Common myeloid progenitor, CD34-positive (primary cell): Measurements from ENCODE around the gene RNF212.

ENCODE experiments used
- CTCF ChIA-PET: fragments of 350-600 bp; sonication (Branson Sonifier 250); formaldehyde crosslinking; loops from one replicate; lab custom pipeline; 2021; ENCODE audit warnings: antibody characterized with exemption; lab: Charles Lee
- POLR2A ChIA-PET: fragments of 350-600 bp; sonication (Branson Sonifier 250); formaldehyde crosslinking; loops from one replicate; lab custom pipeline; 2021; ENCODE audit warnings: antibody characterized with exemption; lab: Charles Lee
- DNase-seq, 3 donors: peaks; one replicate each; pipeline versions ENCODE4 v3.0.0 to v3.0.0-alpha.2; 2013
- H3K27ac ChIP-seq, 2 experiments: 1 replicate in 1 of 2; 2 replicates in 1 of 2; pipeline ENCODE4 v1.7.0; 2013; ENCODE audit warnings: inconsistent platforms in 2 of 2, low read length in 2 of 2, mild to moderate bottlenecking in 2 of 2, low read depth in 1 of 2, moderate library complexity in 1 of 2; ENCODE audit not compliant: severe bottlenecking in 2 of 2, insufficient read depth in 1 of 2, poor library complexity in 1 of 2
- H3K27me3 ChIP-seq, 5 experiments: replicated peaks in 2 of 5; 1 replicate in 3 of 5; 2 replicates in 2 of 5; pipeline versions ENCODE4 v1.6.1 to v1.7.0; 2013; ENCODE audit warnings: low read length in 4 of 5, mild to moderate bottlenecking in 2 of 5, moderate library complexity in 2 of 5, inconsistent platforms in 1 of 5; ENCODE audit not compliant: insufficient read depth in 5 of 5, control insufficient read depth in 4 of 5
- H3K36me3 ChIP-seq, 4 experiments: 1 replicate in 2 of 4; 2 replicates in 2 of 4; pipeline versions ENCODE4 v1.6.1 to v1.7.0; 2013; ENCODE audit warnings: low read length in 3 of 4, control low read depth in 1 of 4, mild to moderate bottlenecking in 1 of 4; ENCODE audit not compliant: control insufficient read depth in 4 of 4, insufficient read depth in 4 of 4
- H3K4me1 ChIP-seq, 4 experiments: 1 replicate in 3 of 4; 2 replicates in 1 of 4; pipeline versions ENCODE4 v1.6.1 to v1.7.1; 2013; ENCODE audit warnings: low read length in 3 of 4, mild to moderate bottlenecking in 3 of 4, control low read depth in 1 of 4, inconsistent platforms in 1 of 4, moderate library complexity in 1 of 4; ENCODE audit not compliant: control insufficient read depth in 4 of 4, insufficient read depth in 4 of 4; ENCODE audit errors: control extremely low read depth in 1 of 4
- H3K4me3 ChIP-seq, 7 experiments: 1 replicate in 4 of 7; 2 replicates in 3 of 7; pipeline versions ENCODE4 v1.5.1 to v1.7.0; 2013; ENCODE audit warnings: mild to moderate bottlenecking in 7 of 7, low read length in 6 of 7, moderate library complexity in 6 of 7, inconsistent platforms in 2 of 7, low read depth in 2 of 7, control low read depth in 1 of 7; ENCODE audit not compliant: insufficient read depth in 4 of 7, control insufficient read depth in 1 of 7; ENCODE audit errors: extremely low read depth in 1 of 7
- H3K9me3 ChIP-seq, 5 experiments: 1 replicate in 4 of 5; 2 replicates in 1 of 5; pipeline versions ENCODE4 v1.6.1 to v1.7.1; 2013; ENCODE audit warnings: low read length in 4 of 5, mild to moderate bottlenecking in 2 of 5, inconsistent platforms in 1 of 5, low read depth in 1 of 5, moderate library complexity in 1 of 5; ENCODE audit not compliant: control insufficient read depth in 4 of 5, insufficient read depth in 2 of 5; ENCODE audit errors: control extremely low read depth in 1 of 5
- WGBS: methylation state at CpG from one replicate; pipeline ENCODE4 v1.1.5; 2013; ENCODE audit not compliant: insufficient coverage; 5-methylcytosine and 5-hydroxymethylcytosine counted together

RNF212 gene

DNA sequence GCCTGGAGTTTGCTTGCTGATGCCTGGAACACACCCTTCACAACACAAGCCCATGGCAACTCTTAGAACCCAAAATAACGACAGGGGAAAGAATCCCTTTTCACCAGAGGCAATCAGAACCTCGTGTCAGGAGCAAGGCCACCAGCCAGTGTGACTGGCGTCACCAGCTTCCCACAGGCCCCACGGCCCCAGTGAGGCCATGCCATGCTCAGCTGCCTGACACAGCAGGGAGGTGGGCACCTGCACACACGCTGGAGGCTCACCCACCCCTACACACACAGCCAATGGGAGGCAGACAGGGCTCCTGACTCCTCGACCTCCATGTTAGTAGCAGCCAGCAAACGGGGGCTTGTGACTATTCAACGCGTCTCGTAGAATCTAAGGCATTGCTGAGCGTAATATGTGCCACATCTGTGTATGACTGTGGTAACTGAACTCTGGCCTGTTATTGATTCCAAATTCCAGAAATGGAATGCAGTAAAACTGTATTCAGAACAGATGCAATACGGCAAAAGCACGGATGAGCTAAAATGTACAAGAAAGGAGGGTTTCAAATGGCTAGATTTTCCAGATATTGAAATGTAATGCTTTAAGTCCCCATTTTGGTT lies 28.5 kb downstream of the RNF212 start:
- no peak for DNase-seq
- H3K27me3 ChIP-seq = peaks cover 0 to 11% (median 4%) of the 10 kb centered on the region in 5 experiments
- no peak overlapping the region for H3K4me3 ChIP-seq
- CTCF ChIA-PET = interaction anchor here (0.6 to 0.7 kb wide), 3 partner anchors 9 to 204 kb away, joined by 3 read pairs; no protein-coding TSS in a partner anchor
- H3K9me3 ChIP-seq = peaks cover 0 to 13% (median 3%) of the 10 kb centered on the region in 5 experiments
- 93% methylated on average over 9 of the region's 13 CpGs for WGBS
- POLR2A ChIA-PET = interaction anchor here (0.7 kb wide), 1 partner anchor 19 kb away, joined by 3 read pairs; no protein-coding TSS in a partner anchor
- H3K36me3 ChIP-seq = no peaks in the 10 kb centered on the region
- H3K4me1 ChIP-seq = peaks cover 0 to 6% (median 3%) of the 10 kb centered on the region in 4 experiments
- H3K27ac ChIP-seq = no peak overlapping the region

DNA sequence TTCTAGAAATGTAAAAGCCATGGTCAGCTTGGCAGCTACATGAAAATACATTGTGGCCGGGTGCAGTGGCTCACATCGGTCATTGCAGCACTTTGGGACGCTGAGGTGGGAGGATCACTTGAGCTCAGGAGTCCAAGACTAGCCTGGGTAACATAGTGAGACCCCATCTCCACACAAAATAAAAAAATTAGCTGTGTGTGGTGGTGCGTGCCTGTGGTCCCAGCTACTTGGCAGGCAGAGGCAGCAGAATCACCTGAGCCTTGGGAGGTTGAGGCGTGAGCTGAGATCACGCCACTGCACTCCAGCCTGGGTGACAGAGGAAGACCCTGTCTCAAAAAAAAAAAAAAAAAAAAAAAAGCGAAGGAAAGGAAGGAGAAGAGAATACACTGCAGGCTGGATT lies 29.0 kb downstream of the RNF212 start:
- ChIA-PET CTCF (interaction anchor here (0.6 to 0.7 kb wide), 3 partner anchors 8 to 204 kb away, joined by 3 read pairs; no protein-coding TSS in a partner anchor), POLR2A (no interaction called here)
- DNase-seq = no peak
- peaks cover 0 to 14% (median 4%) of the 10 kb centered on the region in 5 experiments for H3K27me3 ChIP-seq
- no peak overlapping the region for H3K4me3 ChIP-seq
- peaks cover 0 to 6% (median 3%) of the 10 kb centered on the region in 4 experiments for H3K4me1 ChIP-seq
- peaks cover 0 to 13% (median 0%) of the 10 kb centered on the region in 5 experiments for H3K9me3 ChIP-seq
- no peaks in the 10 kb centered on the region for H3K36me3 ChIP-seq
- WGBS = no CpG with 5 or more reads among the region's 7 CpGs
- no peak overlapping the region for H3K27ac ChIP-seq

DNA sequence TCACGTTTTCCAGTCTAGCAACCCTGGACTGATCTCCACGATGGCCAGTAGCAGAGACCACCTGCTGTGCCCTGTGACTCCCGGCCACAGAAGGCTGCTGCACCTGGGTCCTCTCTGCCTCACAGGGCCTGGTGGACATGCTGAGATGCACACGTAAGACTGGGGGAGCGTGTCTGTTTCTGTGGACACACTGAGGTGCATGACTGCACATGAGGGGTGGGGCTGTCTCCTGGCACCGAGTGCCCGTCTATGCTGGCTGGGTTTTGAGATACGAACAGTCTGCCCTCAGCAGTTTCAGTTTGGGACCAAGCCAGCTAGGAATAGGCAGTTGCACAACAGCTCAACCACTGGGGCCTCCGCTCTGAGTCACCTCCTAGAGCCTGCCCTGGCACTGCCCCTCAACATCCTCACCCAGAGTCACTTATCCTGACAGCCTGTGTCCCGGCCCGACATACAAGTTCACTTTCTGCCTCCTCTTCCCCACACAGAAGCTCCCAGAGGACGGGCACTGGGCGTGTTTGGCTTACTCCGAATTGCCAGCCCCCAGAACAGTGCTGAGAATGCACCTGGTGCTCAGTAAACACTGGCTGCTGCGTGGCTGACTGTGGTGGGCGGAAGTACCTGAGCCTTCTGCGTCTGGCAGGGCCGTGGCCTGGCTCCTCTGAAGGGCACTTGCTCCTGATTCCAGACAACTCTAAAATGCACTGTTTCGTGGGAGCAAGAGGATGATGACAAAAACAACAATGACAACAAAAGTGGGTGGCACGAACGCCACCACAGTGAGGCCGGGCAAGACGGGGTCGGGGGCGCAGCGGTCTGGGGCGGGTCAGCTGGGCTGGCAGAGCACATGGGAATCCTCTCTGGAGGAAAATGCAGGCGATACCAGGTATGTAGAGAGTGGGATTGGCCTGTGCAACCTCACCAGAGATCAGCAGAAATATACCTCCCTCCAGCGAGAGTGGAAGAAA lies 30.9 kb downstream of the RNF212 start:
- Histone ChIP-seq H3K4me1 (peaks cover 0 to 6% (median 3%) of the 10 kb centered on the region in 4 experiments), H3K27me3 (peaks cover 0 to 14% (median 4%) of the 10 kb centered on the region in 5 experiments), H3K27ac (no peak overlapping the region), H3K9me3 (peaks cover 0 to 4% (median 0%) of the 10 kb centered on the region in 5 experiments), H3K4me3 (no peak overlapping the region), H3K36me3 (no peaks in the 10 kb centered on the region)
- DNase-seq = peak; percentile 55 to 84 (median 83)
- POLR2A ChIA-PET = no interaction called here
- CTCF ChIA-PET = interaction anchor here (0.8 kb wide), 1 partner anchor 14 kb away, joined by 3 read pairs; no protein-coding TSS in a partner anchor
- WGBS = 85% methylated on average over 23 of the region's 29 CpGs

DNA sequence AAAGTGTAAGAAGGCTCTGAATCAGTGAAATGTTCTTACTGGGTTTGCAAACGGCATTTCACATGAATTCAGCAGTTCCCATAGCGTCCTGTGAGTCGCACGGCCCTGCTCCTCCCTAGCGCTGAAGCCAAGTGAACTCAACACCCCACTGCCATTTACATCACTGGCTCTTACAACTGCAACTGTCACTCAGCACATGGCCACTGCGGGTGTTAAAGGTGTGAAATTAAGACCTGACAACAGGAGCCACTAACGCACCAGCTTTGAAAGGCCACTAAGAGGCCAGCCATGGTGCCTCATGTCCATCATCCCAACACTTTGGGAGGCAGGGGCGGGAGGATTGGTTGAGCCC lies 31.7 kb downstream of the RNF212 start:
- H3K27me3 ChIP-seq = peaks cover 0 to 14% (median 4%) of the 10 kb centered on the region in 5 experiments
- WGBS = 94% methylated on average over 8 of the region's 8 CpGs
- peak in 2 of 3 donors; percentile 6 to 22 for DNase-seq
- H3K4me3 ChIP-seq = no peak overlapping the region
- H3K36me3 ChIP-seq = no peaks in the 10 kb centered on the region
- no peak overlapping the region for H3K27ac ChIP-seq
- POLR2A ChIA-PET = no interaction called here
- CTCF ChIA-PET = interaction anchor here (0.6 to 0.8 kb wide), 2 partner anchors 15 to 93 kb away, joined by 3 read pairs; no protein-coding TSS in a partner anchor
- peaks cover 0 to 4% (median 0%) of the 10 kb centered on the region in 5 experiments for H3K9me3 ChIP-seq
- peaks cover 0 to 6% (median 3%) of the 10 kb centered on the region in 4 experiments for H3K4me1 ChIP-seq

DNA sequence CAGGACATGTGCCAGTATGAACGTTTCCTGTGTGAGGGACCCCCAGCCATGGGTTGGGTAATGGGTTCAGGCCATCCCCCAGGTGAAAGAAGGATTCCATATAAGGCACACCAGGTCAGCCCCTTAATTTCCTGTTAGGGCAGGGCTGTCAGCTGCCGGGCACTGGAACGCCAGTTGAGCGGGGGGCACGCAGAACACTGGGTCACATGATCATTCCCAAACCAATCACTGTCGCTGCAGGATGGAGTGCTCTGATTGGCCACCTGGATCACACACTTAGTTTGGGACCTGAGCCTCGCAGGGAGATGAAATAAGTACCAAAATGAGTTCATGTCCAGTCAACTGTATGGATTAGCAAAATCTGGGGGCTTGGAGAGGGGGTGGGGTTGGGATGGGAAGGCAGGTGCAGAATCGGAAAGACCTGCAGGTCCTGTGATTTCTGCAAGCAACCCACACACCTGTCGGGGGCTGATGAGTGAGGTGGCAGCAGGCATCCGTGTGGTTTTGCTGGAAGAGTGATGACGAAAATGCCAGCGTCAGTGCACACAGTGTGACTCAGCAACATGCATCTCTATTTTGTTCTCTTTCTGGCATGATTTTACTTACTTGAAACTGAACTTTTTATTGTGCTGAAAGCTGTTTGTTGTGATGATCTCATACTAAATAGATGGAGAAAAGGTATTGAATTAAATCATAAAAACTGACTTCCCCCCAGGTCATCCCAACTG lies 32.2 kb downstream of the RNF212 start:
- peaks cover 0 to 6% (median 3%) of the 10 kb centered on the region in 4 experiments for H3K4me1 ChIP-seq
- peak in 2 of 3 donors; percentile 31 to 34 for DNase-seq
- H3K9me3 ChIP-seq = peaks cover 0 to 4% (median 0%) of the 10 kb centered on the region in 5 experiments
- H3K27me3 ChIP-seq = peaks cover 0 to 14% (median 4%) of the 10 kb centered on the region in 5 experiments
- POLR2A ChIA-PET = no interaction called here
- no peak overlapping the region for H3K27ac ChIP-seq
- WGBS = 74% methylated on average over 12 of the region's 12 CpGs
- H3K4me3 ChIP-seq = no peak overlapping the region
- H3K36me3 ChIP-seq = no peaks in the 10 kb centered on the region
- CTCF ChIA-PET = interaction anchor here (0.6 kb wide), 1 partner anchor 92 kb away, joined by 3 read pairs; no protein-coding TSS in a partner anchor

DNA sequence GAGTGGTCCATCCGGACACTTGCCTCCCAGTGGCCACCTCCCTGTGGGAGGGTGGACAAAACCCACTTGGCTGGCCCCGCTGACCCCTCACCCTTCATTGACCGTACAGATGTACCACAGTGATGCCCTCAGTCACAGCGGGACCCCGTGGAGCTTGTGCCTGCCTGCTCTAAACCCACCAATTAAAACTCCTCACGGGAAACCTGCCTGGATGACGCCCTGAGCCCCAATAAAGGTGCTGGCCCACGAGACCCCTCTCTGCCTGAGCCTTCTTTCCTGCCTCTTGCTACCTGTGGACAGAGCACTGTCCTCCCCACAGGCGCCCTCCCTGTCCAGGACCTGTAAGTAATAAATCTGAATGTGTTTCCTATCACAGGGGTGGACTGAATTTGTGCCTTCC lies 32.9 kb downstream of the RNF212 start:
- ChIA-PET POLR2A (no interaction called here), CTCF (no interaction called here)
- Histone ChIP-seq H3K27ac (no peak overlapping the region), H3K9me3 (peaks cover 0 to 4% (median 0%) of the 10 kb centered on the region in 5 experiments), H3K4me3 (no peak overlapping the region), H3K4me1 (peaks cover 0 to 6% (median 3%) of the 10 kb centered on the region in 4 experiments), H3K27me3 (peaks cover 0 to 14% (median 4%) of the 10 kb centered on the region in 5 experiments), H3K36me3 (no peaks in the 10 kb centered on the region)
- WGBS = 86% methylated on average over 4 of the region's 9 CpGs
- DNase-seq = no peak
